Measurements from ENCODE around the gene CHD1L.

- TF ChIP-seq POLR2A (IDR thresholded peaks at IDR 0.05; ENCODE audit: extremely low read depth, insufficient read length) (no peak), MAX (IDR thresholded peaks at IDR 0.05; ENCODE audit: low read depth, low read length) (no peak)
These were observed 39.9 kb upstream of the CHD1L start for GRCh38 chr1:147202576-147202975.

Measured in NB4 (cell line).